BLaER1 treated with 17β-estradiol and CSF1 and Interleukin-3, amounts not matched to agents 10 nM and 100 nM (cell line): ENCODE data around the gene ARID1B.

ENCODE experiments used
- H3K27ac ChIP-seq, 11 experiments: shearing (Covaris generic); formaldehyde crosslinking; 2 replicates each; pipeline ENCODE4 v1.8.1; 2022
- H3K27me3 ChIP-seq, 11 experiments: shearing (Covaris generic); formaldehyde crosslinking; 2 replicates each; pipeline ENCODE4 v1.8.1; 2022
- H3K36me3 ChIP-seq, 11 experiments: shearing (Covaris generic); formaldehyde crosslinking; 2 replicates each; pipeline ENCODE4 v1.8.1; 2022
- H3K4me1 ChIP-seq, 10 experiments: shearing (Covaris generic); formaldehyde crosslinking; 2 replicates each; pipeline ENCODE4 v1.8.1; 2022
- H3K4me2 ChIP-seq, 11 experiments: shearing (Covaris generic); formaldehyde crosslinking; 2 replicates each; pipeline ENCODE4 v1.8.1; 2022
- H3K4me3 ChIP-seq, 10 experiments: shearing (Covaris generic); formaldehyde crosslinking; 2 replicates each; pipeline ENCODE4 v1.8.1; 2022
- H3K9ac ChIP-seq, 11 experiments: shearing (Covaris generic); formaldehyde crosslinking; 2 replicates each; pipeline ENCODE4 v1.8.1; 2022
- H3K9me3 ChIP-seq, 11 experiments: shearing (Covaris generic); formaldehyde crosslinking; replicated peaks in 1 of 11; 2 replicates each; pipeline ENCODE4 v1.8.1; 2022
- H4K20me1 ChIP-seq, 11 experiments: shearing (Covaris generic); formaldehyde crosslinking; 2 replicates each; pipeline ENCODE4 v1.8.1; 2022
- Cebpa-rat ChIP-seq, 11 experiments: shearing (Covaris generic); IDR thresholded peaks; 2 replicates each; pipeline ENCODE4 v1.8.1; 2022

The ARID1B gene

DNA sequence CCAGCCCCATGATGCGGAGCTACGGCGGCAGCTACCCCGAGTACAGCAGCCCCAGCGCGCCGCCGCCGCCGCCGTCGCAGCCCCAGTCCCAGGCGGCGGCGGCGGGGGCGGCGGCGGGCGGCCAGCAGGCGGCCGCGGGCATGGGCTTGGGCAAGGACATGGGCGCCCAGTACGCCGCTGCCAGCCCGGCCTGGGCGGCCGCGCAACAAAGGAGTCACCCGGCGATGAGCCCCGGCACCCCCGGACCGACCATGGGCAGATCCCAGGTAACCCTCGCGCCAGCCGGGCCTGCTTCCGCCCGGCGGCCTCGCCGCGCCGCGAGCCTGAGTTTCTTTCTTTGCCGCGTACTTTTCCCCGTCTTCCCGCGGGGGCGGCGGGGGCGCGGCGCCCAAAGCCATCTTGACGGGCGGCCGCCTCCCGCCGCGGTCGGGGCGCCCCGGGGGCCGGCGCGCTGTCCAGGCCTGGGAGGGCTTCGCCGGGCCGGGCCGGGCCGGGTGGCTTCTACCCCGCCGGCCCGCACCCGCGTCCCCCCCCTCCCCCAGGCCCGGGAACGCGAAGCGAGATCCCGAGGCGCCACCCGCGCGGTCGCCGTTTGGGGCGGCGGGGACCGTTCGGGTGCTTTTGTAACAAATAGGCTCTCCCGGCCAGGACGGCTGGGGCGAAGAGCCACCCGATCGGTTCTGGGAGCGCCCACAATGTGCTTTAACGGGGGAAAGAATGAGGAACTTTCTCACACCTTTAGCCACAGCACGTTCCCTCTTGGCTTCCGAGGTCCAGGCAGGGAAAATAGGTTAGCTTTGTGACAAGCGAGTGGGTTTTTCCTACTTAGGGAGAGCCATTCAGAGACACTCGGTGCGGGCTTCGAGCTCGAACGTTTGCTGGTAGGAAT, 2.3 kb downstream of the ARID1B start:
- Histone ChIP-seq H4K20me1 (peaks cover 19 to 51% (median 48%) of the 10 kb centered on the region in 11 experiments; a peak in 20 of 22 replicates), H3K27me3 (no peaks in the 10 kb centered on the region), H3K36me3 (peaks cover 0 to 11% (median 5%) of the 10 kb centered on the region in 11 experiments; a peak in 9 of 22 replicates), H3K4me1 (peaks cover 34 to 58% (median 40%) of the 10 kb centered on the region in 10 experiments), H3K27ac (peak overlapping the region; percentile 96 to 100 (median 100)), H3K9ac (peak overlapping the region; percentile 98 to 100 (median 99)), H3K9me3 (no peaks in the 10 kb centered on the region), H3K4me3 (peak overlapping the region; percentile 85 to 96 (median 94)), H3K4me2 (peak overlapping the region; percentile 77 to 91 (median 88))
- no peak for TF ChIP-seq Cebpa-rat (IDR thresholded peaks at IDR 0.05)

DNA sequence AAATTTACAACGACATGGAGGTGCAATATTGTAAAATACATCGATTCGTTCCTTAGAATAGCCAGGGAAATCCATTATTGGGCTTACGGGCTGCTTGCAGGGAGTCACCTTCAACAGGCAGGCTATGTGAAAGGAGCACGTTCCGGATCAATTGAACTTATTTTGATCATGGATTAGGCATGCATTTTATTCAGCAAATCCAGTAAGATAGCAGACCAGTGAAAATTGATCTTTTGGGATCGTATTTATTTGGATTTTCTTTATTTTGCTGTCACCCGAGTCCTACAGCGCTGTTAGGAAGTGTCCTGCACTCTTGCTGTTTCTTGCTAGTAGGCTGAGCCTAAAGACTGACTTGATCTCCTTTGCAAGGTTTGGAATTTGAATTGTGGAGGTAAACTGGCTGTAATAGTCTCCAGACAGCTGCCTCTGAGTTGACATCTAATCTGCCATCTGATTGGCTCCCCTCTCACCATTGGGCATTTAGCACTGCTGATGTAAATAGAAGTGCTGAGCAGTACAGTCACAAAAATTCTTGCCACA, 3.0 kb downstream of the ARID1B start:
- Histone ChIP-seq H3K36me3 (peaks cover 0 to 18% (median 12%) of the 10 kb centered on the region in 11 experiments; a peak in 19 of 22 replicates), H3K4me3 (peak overlapping the region; percentile 85 to 96 (median 94)), H3K4me1 (peaks cover 30 to 50% (median 35%) of the 10 kb centered on the region in 10 experiments), H3K27me3 (no peaks in the 10 kb centered on the region), H3K9ac (peak overlapping the region; percentile 98 to 100 (median 99)), H3K4me2 (peak overlapping the region; percentile 77 to 91 (median 88)), H4K20me1 (peaks cover 24 to 58% (median 55%) of the 10 kb centered on the region in 11 experiments; a peak in 20 of 22 replicates), H3K9me3 (no peaks in the 10 kb centered on the region), H3K27ac (peak overlapping the region; percentile 96 to 100 (median 100))
- TF ChIP-seq Cebpa-rat (IDR thresholded peaks at IDR 0.05), result no peak

DNA sequence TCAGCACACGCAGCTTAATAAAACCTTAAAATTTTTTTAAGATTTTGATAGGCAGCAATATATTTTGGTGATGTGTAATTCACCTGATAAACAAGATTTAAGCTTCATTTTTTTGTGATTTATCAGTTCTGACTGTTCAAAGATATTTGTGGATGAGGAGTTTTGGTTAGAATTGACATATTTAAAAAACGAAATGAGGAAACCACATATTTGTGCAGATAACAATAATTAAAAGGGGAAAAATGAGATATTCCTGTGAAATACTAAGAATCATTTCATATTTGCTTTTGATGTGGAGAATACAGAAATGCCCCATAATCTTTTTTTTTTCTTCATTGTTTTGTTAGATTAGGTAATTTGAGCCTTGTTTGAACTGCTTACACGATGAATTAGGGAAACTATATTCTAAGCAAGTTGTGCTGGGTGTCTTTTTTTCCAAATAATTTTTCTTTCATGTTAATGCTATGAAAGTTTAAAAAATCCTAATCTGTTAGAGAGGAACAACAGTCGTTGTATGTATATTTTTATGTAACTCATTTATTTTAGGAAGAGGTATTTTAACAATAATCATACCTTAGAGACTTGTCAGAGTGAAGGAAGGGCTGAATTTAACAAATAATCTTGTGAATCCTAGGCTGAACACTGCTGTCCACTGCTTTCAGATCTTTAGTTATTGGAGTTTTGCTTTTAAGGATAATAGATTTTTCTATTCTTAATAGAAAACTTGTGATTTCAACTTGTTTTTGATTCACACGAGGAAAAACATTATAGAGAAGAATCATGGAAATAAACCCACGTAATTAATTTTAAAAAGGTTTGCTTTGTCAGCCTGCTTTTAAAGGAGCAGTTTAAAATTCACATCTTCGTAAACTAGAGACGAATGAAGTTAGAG, 4.0 kb downstream of the ARID1B start:
- no peaks in the 10 kb centered on the region for H3K27me3 ChIP-seq
- no peak for TF ChIP-seq Cebpa-rat (IDR thresholded peaks at IDR 0.05)
- H3K27ac ChIP-seq, result peak overlapping the region; percentile 57 to 100 (median 69); a peak in 21 of 22 replicates
- H3K36me3 ChIP-seq, result peaks cover 0 to 29% (median 20%) of the 10 kb centered on the region in 11 experiments; a peak in 19 of 22 replicates
- peak overlapping the region; percentile 85 to 96 (median 94) for H3K4me3 ChIP-seq
- peak overlapping the region; percentile 98 to 100 (median 99) for H3K9ac ChIP-seq
- H3K4me1 ChIP-seq, result peaks cover 23 to 50% (median 28%) of the 10 kb centered on the region in 10 experiments
- H4K20me1 ChIP-seq, result peaks cover 27 to 68% (median 66%) of the 10 kb centered on the region in 11 experiments; a peak in 20 of 22 replicates
- H3K9me3 ChIP-seq, result no peaks in the 10 kb centered on the region
- peak overlapping the region; percentile 77 to 91 (median 88); a peak in 21 of 22 replicates for H3K4me2 ChIP-seq

DNA sequence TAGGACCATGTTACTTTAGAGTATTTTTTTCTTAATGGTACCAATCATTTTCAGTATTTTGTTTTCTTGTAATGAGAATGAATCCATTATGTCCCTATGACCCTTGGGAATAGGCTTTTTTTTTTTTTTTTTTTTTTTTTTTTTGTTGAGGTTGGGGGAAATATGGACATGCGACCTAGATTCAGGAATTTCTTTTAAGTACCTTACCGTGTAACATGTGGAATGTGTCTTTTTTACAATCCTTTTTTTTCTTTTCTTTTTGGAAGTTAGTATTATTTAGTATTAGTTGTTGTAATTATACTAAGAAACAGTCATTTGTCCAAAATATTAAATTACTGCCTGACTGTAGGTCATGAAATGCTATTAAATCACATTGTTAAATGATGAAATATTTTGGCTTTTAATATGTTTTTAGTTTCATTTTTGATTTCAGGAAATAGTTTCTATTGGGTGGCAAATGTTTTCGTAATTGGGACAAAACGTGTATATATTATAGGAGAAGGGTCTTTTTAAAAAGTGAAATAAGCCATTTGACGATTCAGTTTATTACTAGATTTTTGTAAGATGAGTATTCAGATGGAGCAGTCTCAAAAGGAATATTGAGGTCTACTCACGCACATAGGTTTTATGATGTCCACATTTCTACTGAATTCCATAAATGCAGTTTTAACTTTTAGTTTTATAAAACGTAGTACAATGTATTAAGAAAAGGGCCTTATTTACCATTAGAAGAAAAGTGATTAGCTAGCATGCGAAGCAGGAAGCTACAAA, 4.9 kb downstream of the ARID1B start:
- Histone ChIP-seq H3K4me2 (peak overlapping the region; percentile 77 to 91 (median 88); a peak in 21 of 22 replicates), H3K36me3 (peaks cover 0 to 37% (median 26%) of the 10 kb centered on the region in 11 experiments; a peak in 19 of 22 replicates), H3K27me3 (no peaks in the 10 kb centered on the region), H3K4me1 (peaks cover 22 to 53% (median 35%) of the 10 kb centered on the region in 10 experiments), H3K9me3 (no peaks in the 10 kb centered on the region), H4K20me1 (peaks cover 33 to 77% (median 74%) of the 10 kb centered on the region in 11 experiments; a peak in 20 of 22 replicates), H3K4me3 (peak overlapping the region; percentile 85 to 96 (median 94)), H3K9ac (peak overlapping the region; percentile 98 to 100 (median 99)), H3K27ac (peak overlapping the region; percentile 57 to 100 (median 69); a peak in 21 of 22 replicates)
- TF ChIP-seq Cebpa-rat (IDR thresholded peaks at IDR 0.05), result no peak

DNA sequence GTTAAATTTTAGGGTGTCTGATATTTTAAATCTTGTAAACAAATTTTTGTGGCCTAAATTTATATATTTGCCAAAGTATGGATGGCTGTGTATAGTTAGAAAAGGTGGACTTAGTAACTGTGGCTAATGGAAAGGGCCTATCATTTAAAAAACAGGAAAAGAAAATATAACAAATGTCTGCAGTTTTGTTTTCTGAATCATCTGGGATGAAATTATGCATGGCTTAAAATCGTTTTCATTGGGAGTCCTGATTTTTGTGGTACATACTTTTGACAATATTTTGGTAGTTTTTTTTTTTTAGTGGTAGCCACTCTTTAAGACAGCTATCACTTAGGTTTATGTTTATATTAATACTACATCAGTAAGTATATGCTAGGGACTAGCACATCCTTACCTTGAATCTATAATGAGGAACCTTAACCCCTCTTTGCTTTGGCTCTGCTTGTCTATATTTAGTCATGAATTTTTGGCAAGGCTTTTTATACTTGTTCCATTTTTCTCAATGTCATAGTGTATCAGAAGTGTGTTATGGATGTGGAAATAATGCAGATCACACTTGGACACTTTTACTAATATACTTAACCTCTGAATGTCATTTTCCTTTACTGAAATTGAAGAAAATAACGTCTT, 5.6 kb downstream of the ARID1B start:
- Histone ChIP-seq H4K20me1 (peaks cover 37 to 84% (median 82%) of the 10 kb centered on the region in 11 experiments), H3K27ac (peak overlapping the region; percentile 57 to 100 (median 69); a peak in 20 of 22 replicates), H3K4me1 (peaks cover 25 to 60% (median 40%) of the 10 kb centered on the region in 10 experiments), H3K4me3 (peak overlapping the region; percentile 85 to 96 (median 94); a peak in 19 of 20 replicates), H3K9ac (peak overlapping the region; percentile 98 to 100 (median 99); a peak in 16 of 22 replicates), H3K36me3 (peaks cover 0 to 45% (median 29%) of the 10 kb centered on the region in 11 experiments; a peak in 19 of 22 replicates), H3K9me3 (no peaks in the 10 kb centered on the region), H3K27me3 (no peaks in the 10 kb centered on the region), H3K4me2 (peak overlapping the region; percentile 77 to 91 (median 88); a peak in 21 of 22 replicates)
- no peak for TF ChIP-seq Cebpa-rat (IDR thresholded peaks at IDR 0.05)

DNA sequence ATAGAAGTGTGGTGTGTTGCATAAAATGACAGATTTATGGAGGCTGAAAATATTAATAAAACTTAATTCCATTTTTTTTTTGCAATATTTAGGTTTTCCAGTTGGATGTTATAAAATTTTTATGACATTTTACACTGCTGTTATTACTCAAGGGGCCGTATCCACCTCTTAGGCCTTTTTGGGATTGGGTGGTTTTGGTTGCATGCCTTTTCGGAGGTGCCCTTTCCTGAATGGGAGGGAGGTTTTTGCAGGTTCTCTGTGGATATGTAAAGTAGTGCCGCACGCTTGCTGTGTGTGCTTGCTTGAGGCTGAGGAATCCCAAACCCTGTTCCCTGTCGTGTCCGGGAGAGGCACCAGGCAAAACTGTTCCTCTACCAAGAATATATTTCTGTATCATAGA, 6.8 kb downstream of the ARID1B start:
- Histone ChIP-seq H3K9me3 (no peaks in the 10 kb centered on the region), H3K36me3 (peaks cover 0 to 46% (median 33%) of the 10 kb centered on the region in 11 experiments; a peak in 19 of 22 replicates), H4K20me1 (peaks cover 48 to 96% (median 93%) of the 10 kb centered on the region in 11 experiments), H3K4me3 (no peak overlapping the region), H3K27ac (no peak overlapping the region), H3K4me2 (peak overlapping the region; percentile 60 to 91 (median 85); a peak in 20 of 22 replicates), H3K4me1 (peaks cover 28 to 71% (median 47%) of the 10 kb centered on the region in 10 experiments), H3K9ac (peak overlapping the region in 2 of 11 experiments; percentile 25 to 29; a peak in 1 of 22 replicates), H3K27me3 (no peaks in the 10 kb centered on the region)
- no peak for TF ChIP-seq Cebpa-rat (IDR thresholded peaks at IDR 0.05)

DNA sequence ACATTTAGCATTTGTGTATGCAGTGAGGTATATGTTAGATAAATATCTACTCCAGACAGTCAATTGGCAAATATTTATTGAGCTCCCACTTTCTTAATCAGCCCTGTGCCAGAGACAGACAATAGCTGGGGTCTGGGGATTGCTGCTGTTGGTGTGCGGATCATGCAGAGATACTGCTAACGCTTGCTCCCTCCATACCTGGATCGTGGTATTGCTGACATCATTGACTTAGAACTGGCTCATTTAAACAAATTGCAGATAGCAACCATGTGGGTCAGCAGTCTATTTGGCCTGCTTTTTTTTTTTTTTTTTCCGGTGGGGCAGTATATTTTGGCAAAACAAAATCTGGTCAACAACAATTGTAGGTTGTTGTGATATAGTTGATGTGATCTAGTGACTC, 9.5 kb downstream of the ARID1B start:
- H3K36me3 ChIP-seq, result peaks cover 0 to 46% (median 33%) of the 10 kb centered on the region in 11 experiments; a peak in 19 of 22 replicates
- H3K4me3 ChIP-seq, result no peak overlapping the region
- peaks cover 48 to 91% (median 73%) of the 10 kb centered on the region in 10 experiments for H3K4me1 ChIP-seq
- H3K27ac ChIP-seq, result no peak overlapping the region
- peak overlapping the region in 8 of 11 experiments; percentile 2 to 29 (median 14); a peak in 5 of 22 replicates for H3K4me2 ChIP-seq
- peaks cover 63 to 100% (median 100%) of the 10 kb centered on the region in 11 experiments for H4K20me1 ChIP-seq
- no peaks in the 10 kb centered on the region for H3K27me3 ChIP-seq
- no peak for TF ChIP-seq Cebpa-rat (IDR thresholded peaks at IDR 0.05)
- H3K9ac ChIP-seq, result 0 out of 22 replicates have a peak overlapping the region, but pooled peaks of 1 of the 11 experiments have one; percentile 17
- no peaks in the 10 kb centered on the region for H3K9me3 ChIP-seq
